Bone marrow (tissue), 2 donors: ENCODE data around the gene EPB41L1.

Experiments used
- DNase-seq, 2 donors: peaks; one replicate each; lab custom pipeline; 2025; lab: John Stamatoyannopoulos, UW

The EPB41L1 gene

DNA sequence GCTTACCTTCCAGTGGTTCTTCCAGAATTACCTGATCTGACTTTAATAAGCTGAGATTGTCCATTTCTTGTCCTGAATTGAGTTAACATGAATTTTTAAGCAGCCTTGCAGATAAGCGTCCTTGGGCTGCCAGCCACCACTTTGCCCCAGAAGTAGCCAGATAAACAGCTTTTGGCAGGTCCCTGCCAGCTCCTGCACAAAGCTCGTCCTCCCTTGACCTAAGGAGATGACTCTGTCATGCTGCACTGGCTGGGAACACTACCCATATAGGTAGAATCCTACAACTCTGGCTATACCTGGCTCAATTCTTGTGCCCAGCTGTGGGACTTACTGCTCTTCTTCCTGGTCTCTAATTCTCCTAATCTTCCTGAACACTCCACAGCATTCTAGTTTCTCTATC, 42.1 kb downstream of the EPB41L1 start:
- DNase-seq = no peak

DNA sequence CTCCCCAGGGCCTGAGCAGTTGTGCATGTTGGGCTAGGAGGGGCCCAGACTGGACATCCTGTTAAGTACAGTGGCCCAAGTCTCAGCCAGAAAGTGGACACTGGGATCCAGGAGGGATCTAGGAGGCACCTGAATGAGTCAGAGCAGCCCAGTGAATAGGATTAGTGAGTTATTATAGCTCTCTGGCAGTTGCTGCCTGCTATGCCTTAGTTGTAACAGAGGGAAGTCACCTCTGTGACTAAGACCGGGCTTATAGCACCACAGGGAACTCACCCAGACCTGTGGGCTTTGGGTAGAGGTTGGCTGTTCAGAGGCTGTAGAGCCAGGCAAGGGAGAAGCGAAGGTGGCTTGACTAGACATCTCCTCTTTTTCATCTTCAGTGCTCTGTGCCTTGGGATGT, 42.7 kb downstream of the EPB41L1 start:
- no peak for DNase-seq

DNA sequence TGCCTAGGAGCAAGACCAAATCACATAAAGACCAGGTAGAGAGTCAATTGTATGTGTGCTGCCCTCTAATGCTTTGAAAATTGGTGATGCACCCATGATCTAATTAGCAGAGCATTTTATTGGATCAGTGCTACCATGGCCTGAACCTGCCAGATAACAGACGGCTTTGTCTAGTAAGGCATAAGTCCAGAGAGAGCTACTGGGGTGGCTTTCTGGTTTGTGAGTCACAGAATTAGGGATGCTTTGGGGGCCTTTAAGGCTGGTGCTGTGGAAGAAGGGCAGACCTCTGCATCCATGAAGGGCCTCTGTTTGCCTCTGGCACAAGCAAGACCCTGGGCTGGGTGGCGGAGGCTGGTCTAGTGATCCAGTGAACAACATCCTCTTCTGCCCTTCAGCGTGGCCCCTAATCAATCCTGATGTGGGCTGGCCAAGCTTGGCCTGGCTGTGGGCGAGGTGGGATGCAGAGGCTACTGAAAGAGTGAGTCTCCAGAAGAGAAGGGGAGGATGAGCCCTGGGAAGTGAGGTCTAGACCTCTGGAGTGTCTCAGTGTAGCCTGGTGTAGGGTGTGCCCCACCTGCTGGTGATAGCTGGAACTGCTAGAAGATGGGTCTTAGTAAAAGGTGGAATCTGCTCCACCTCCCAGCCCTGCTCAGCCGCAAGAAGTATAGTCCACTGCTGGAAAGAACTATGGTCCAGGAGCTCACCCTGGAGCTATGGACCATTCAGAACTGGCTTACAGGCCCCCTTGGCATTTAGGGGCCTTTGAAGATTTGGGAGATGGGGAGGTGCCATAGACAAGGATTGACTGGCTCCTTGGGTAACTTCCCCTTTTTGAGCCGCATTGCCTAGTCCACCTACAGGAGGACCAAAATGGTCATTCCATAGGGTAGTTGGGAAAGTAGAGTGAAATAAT, 45.1 kb downstream of the EPB41L1 start:
- DNase-seq = peak; percentile 34 to 69

DNA sequence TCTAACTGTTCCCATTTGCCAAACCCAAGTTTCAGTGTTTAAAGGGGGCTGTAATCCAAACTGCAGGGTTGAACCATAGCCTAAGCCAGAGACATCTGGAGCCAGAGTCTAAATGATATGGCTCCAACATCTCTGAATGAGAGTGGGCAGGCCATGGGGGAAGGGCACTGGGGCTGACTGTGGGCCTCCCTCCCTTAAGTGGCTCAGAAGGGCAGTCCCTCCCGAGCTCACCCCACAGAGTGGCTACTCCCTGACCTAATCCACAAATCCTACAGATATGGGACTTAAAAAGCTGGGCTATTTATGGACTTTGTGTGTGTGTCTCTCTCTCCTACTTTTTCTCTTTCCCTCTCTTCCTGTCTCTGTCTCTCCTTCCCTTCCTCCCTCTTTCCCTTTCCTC, 45.9 kb downstream of the EPB41L1 start:
- no peak for DNase-seq

DNA sequence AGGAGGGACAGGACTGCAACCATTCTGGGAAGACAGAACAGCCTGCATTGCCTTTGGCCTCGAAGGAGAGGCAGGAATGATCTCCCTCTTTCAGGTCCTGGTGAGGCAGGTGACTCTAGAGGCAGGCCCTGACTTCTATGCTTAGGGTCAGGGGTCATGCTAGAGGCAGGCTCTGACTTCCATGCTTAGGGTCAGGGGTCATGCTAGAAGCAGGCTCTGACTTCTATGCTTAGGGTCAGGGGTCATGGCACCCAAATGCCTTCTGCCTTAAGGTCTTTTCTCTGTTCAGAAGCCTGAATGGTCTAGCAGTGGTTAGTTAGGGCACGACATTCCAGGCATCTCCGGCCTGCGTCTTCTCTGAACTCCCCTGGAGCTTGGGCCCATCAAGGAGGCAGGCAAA, 46.7 kb downstream of the EPB41L1 start:
- DNase-seq = no peak

DNA sequence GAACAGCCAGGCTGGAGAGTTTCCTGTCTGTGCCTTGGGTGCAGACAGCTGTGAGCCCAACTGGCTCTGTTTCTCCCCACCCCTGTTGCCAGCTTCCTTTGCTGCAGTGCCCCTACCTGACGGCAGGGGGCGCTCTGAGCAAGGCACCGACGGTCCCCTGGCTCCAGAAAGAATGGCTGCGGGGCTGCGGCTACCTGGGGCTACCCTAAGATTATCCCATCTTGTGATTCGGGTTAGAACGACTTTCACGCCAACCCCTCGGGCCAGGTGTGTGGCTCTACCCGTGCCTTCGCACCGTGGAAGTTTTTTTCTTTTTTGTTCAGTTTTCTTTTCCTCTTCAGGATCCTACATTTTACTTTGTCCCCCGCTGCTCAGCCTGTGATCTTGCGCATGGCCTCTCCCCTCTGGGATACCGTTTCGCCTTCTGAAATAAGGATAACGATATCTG, 48.4 kb downstream of the EPB41L1 start:
- DNase-seq = peak; percentile 11 to 17

DNA sequence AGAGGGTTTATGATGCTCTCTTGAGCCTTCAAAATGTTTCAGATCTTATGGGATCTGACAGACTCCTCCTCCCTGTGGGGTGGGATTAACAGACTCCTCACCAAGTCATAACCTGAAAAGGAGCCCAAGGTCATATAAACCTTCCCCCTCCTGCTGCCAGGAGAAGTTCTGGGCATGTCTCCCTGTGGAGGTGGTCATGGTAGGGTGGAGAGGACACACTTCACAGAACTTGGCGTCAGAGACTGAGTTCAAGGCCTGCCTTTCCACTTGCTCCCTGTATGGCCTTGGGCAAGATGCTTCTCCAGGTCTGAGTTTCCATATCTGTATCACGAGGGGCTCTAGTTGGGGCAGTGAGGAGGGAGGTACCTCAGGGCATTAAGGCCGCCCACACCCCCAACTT, 49.3 kb downstream of the EPB41L1 start:
- DNase-seq = no peak

DNA sequence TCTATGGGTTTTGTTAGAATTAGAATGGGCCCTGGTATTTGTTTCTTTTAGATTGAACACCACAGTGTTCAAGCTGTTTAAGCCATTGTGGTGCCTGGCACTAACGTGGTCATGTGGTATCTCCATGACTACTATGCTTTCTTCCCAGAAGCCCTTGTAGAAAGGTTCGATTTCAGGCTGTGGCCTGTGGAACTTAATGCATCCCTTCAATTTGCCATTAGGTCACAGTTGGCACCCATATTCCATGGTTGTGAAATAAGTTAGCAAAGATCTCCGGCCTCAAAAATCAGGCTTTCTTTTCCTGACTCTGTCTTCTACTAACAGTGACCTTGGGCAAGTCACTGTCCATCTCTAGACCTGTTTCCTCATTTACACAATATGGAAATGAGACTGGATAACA, 50.5 kb downstream of the EPB41L1 start:
- DNase-seq = no peak

DNA sequence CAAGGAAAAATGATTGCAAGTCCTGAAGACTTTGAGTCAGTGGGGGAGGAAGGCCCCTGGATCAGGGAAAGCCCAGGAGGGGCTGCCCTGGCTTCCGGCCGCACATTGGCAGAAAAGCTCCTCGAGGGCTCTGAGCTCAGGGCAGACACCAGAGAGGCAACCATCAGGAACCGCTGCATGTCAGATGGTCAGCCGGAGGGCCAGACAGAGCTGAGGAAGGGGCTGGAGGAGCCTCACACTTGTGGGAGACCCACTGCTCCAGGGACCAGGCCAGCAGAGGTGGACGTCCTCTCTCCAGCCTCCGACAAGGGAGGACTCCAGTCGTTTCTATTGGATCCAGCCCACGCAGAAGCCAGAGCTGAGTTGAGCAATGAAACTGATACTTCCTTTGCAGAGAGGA, 51.5 kb downstream of the EPB41L1 start:
- DNase-seq = no peak

DNA sequence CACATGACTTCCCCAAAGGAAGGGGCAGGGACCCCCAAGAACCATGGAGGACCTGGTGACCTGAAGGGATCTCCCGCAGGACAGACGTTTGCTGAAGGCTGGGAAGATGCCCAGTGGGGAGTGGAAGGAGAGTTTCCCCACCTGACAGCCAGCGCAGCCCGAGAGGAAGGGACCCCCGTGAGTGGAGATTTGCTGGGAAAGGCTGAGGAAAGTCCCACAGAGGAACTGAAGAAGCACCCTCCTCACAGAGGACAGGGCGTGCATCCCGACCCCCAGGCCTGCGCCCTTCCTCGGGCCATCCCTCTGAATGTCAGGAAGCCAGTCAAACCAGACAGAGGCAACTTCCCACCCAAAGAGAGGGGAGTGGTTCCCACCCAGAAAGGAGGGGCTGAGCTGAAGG, 52.1 kb downstream of the EPB41L1 start:
- DNase-seq = no peak

DNA sequence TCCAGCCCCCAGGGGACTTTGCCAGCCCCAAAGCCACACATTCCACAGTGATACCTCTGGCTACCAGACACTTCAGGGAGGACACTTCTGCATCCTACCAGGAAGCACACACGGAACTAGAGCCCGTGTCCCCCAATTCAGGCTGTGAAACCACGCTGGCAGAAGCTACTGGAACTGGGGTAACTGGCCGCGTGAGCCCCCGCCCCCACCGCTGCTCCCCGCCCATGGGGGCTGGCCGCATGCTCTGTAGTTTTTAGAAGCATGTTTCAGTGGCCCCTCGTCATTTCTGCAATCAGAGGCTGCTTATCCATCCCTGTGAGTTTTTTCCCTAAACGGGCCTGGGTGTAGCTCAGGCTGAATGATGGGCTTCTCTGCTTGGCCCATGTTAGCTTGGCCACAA, 53.1 kb downstream of the EPB41L1 start:
- no peak for DNase-seq

DNA sequence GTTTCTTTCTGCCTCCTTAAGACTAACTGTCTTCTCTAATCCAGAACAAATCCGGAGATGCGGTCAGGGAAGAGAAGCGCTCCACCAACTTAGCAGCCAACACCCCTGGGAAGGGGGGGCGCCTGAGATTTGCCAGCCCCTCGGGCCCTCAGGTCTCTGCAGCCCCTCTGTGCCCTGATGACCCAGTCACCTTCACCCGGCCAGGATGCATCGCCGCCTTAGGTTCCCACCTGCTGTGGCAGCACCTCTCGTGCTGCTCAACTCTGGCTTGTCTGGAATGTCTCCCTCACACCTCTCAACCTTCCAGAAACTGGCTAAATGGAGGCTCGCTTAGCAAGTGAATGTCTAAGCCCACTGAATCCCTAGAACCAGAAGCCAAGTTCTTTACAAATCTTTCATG, 53.7 kb downstream of the EPB41L1 start:
- no peak for DNase-seq

DNA sequence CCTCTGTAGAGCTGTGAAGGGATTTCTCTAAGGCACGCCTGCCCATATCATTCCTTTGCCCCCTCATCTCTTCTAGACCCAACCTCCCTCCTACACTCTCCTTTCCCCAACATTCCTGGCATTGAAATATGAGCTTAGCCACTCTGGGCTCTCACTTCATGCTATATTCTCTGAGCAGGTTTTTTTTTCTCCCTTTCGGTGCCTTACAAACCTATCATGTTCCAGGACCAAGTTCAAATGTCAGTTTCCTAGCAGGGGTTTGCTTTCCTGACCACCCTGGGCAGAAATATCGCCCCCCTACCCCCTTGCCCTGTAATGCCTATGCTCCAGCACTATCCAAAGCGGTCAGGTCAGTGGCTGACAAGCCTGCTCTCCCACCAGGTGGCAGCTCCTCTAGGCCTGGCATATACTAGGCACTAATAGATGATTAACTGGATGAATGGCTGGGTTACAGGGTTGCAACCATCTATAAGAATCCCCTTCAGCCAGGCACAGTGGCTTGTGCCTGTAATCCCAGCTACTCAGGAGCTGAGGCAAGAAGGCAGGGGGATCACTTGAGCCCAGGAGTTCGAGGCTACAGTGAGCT, 56.0 kb downstream of the EPB41L1 start:
- DNase-seq = no peak

DNA sequence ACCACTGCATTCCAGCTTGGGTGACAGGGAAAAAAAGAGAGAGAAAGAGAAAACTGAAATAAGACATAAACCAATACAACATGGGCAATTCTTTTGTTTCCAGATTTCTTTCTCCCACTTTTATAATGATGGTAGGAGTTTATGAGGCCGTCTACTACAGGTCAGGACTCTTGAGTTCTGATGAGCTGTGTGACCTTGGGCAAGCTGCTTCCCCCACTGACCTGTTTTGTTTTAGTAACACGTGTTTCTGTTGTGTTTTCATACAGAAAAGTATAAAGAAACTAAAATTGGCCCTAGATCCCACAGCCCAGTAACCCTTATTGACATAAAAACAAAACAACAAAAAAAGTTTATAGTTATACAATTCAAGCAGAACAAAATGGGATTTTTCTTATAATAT, 58.8 kb downstream of the EPB41L1 start:
- no peak for DNase-seq

DNA sequence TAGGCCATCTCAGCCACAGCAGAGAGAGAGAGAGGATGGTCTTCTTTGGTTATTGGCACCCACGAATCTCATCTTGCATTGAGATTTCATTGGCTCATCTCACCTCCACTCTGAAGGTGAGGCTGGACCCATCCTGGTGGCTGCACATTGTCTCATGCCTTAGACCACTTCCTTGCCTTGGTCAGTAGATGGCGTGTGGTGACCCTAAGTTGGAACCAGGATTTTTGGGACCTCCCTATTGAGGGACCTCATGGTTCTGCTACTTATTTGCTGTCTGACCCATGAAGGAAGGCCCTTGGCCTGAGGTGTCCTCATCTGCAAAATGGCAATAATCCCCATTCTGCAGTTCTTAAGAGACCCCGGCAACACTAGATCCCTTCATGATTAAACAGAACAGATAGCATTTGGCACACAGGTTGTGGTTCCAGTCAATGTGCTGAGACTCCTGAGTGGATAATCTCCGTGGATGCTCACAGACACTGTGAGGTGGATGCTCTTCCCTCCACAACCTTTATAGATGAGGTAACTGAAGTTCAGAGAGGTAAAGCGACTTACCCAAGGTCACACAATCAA, 60.2 kb downstream of the EPB41L1 start:
- DNase-seq = no peak

DNA sequence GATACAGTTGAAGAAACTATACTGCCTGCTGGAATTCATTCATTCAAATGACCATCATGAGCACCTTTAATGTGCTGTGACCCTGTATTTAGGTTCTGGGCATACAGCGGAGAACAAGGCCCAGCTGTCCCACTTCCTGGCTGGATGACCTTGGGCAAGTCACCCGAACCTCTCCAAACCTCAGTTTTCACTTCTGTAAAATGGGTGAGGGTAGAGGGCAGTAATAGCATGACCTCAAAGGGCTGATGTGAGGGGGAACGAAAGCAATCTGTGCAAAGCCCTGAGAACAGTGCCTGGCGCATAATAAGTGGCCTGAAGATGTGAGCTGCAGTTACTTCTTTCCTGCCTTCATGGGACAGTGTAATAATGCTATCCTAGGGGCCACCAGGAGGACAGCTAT, 61.2 kb downstream of the EPB41L1 start:
- no peak for DNase-seq

DNA sequence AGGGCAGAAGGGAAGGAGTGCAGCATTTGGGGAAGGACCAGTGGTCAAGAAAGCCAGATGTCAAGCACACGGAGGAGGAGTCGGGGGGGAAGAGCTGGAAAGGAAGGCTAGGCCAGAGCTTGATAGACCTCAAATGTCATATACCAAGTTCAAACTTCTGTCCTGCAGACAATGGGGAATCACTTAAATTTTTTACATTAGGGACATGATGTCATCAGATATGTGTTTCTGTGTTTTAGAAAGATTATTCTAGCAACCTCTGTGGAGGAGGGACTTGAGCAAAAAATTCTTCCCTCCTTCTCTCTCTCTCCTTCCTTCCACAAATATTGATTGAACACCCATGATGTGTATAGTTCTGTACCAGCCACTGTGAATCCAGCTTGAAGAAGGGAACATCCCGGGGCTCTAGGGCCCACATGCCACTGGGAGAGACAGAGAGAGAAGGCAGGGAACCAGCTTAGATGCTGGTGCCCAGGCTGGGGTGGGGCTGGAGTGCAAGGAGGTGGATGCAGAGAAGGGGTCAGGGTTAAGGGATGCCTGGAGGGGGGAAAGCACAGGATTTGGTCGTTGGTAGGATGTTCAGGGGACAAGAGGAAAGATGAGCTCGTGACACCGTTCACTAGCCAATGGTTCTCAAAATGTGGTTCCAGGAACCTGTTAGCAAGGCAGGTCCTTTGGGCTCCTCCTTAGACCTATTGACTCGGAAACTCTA, 61.9 kb downstream of the EPB41L1 start:
- DNase-seq = no peak

DNA sequence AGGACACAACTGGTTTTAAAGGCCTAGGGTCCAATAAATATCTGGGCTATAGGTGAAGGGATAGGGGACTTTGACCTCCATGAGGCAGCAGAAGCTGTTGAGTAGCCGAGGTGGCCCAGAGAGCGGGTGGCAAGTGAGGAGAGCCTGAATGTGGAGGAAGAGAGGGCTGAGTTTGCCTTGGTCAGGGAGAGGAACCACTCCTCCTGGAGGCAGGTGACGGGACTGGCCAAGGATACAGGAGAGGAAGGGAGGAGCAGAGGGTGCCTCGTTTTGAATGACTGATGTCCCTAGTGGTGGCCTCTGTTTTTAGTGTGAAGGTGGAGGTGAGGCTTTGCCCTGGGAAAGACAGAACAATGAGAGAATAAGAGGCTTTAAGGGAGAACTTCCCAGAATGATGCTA, 62.7 kb downstream of the EPB41L1 start:
- no peak for DNase-seq

DNA sequence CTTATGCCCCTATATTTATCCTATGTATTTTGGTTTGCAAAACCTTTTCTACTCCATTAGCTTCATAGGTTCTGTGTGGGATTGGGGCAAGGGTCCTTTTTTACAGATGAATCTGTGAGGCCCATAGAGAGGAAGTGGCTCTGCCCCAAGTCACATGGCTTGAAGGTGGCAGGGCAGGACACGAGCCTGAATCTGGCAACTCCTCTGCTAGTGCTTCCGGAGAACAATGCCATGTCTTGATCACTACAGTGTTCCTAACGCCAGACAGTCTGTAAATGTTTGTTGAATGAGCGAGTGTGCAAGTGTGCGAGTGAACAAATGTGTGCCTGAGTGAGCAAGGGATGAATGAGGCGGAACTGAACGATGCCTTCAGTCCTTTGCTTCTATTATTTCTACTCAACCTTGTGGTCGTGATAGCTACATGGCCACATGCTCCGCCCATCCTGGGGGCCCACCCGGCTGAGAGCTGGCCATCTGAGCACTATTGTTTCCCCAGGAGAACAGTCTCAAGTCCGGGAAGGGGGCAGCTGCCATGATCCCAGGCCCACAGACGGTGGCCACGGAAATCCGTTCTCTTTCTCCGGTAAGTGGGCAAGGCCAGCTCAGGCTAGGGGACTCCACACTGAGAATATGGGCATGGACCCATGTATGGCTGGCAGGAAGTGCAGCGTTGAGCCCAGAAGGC, 64.0 kb downstream of the EPB41L1 start:
- no peak for DNase-seq

DNA sequence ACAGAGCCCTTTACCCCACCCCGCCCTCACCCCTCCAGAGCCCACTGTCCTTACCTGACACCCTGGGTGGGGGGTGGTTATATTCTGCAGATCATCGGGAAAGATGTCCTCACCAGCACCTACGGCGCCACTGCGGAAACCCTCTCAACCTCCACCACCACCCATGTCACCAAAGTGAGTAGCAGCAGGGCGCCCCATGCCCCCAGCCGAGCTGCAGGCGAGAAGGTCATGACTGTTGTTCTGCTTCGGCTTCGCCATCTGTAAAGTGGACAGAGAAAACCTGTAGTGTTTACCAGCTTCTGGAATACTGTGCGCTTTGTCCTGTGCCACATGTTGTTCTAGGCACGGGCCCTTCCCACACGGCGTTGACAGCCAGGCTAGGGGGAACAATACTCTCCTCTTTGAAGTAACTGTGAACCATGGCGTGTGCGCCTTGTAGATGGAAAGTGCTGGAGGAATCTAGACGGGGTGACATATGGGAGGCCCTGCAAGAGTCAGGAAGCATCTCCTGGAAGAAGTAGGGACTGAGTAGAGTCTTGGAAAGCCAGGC, 65.2 kb downstream of the EPB41L1 start:
- no peak for DNase-seq

DNA sequence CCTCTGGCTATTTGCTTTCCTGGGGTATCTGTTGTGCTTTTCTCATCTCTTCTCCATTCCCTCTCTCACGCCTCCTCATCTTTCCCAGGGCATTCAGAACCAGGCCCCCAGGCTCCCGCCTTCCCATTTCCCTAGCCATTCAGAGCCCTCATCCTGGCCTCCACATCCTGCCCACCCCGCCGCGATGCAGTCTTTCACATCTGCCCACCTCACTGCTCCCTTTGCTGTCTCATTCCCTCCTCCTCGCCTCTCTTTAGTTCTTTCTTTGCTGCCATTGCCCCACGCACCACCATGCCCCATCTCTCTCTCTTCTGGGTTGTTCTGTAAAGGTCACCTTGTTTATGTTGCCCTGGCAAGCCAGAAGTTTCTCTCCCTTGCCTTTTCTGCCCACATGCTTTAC, 71.1 kb downstream of the EPB41L1 start:
- no peak for DNase-seq

DNA sequence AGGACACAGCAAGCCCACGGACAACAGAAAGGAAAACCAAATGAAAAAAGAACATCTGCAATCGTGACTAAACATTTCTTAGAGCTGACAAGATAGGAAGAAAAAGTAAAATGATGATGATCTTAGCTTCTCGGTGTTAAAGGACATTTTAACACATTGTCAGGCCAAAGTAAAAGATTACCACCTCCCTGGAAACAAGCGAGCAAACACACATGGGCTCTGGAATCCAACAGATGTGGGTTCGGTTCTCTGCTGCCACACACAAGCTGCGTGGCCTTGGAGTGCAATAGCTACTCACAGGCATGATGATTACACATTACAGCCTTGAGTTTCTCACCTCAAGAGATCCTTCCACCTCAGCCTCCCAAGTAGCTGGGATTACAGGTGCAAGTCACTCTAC, 74.2 kb downstream of the EPB41L1 start:
- peak in 1 of 2 donors; percentile 57 for DNase-seq
